ENCODE measurements around the gene MMP23B. TPM values are rescaled to one million over a fixed set of nuclear protein-coding genes. Genes with fewer than 3 reads are reported as not detected.
A peak's percentile ranks its signal among the peaks of the same experiment; 100 is the strongest.
"Not testable (repeated sequence)": the region's sequence is repeated elsewhere in the genome, so short reads cannot be mapped to it uniquely, and the experiment has no call there.

The MMP23B gene
- total RNA-seq, 1 experiment from 2014 or later: not detected

DNA sequence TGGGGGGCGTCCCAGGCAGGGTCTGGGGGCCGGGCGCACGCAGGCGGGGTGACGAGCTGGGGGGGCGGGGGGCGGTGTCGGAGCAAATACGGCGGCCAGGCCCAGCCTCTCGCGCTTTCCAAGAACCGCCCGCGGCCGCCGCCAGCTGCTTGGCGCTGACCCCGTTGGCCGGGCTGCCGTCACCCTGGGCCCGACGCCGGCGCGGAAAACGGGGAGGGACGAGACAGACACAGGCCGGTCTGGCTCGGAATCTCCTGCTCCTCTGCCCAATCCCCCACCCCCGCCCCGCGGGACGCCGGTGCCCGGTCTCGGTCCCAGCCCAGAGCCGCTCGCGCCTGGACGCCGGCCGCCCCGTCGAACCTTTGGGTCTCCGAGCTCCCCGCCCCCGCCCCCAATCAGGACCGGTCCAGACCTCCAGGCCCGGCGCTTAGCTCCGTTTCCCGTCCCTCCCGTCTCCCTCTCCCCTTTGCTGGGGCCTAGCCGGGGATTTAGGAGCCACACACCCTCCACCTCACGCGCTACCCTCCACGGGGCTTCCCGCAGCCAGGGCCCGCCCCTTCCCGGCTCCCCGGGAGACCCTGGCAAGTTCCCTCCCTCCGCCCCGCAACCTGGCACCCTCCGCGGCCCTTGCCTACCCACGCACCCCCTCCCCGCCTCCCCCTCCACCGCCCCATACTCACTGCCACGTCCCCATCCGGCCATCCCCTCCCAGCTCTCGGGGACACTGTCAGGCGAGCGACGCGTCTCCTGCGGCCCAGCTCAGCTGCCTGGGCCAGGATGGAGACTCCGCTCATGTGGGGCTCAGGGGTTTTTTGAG, 800 bp upstream of the MMP23B start:
- no peak for DNase-seq (ENCODE audit: low spot score)

GRCh38 chr1:1633409-1633808, 1.4 kb downstream of the MMP23B start:
- not testable (repeated sequence) for DNase-seq (ENCODE audit: low spot score)

- not testable (repeated sequence) for DNase-seq (ENCODE audit: low spot score)
These were observed 2.6 kb downstream of the MMP23B start for GRCh38 chr1:1634613-1635012.

- not testable (repeated sequence) for DNase-seq (ENCODE audit: low spot score)
These were observed 4.9 kb downstream of the MMP23B start for GRCh38 chr1:1636621-1637478.

DNA sequence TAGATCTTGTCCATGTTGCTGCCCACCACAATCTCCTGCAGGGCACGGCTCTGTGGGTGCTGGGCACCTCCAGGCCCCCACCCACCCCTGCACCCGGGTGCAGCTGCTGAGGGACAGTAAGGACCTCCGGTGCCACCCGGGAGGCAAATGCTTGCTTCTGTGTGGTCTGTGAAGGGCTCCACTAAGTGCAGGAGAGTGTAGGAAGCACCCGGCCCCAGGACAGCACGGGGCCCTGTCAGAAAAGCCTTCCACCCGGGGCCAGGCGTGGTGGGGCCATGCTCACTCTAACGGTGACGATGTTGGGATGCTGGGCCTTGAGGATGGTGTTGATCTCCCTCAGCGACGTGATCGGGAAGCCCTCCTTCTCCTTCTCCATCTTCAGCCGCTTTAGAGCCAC, 5.5 kb downstream of the MMP23B start:
- DNase-seq (ENCODE audit: low spot score): not testable (repeated sequence)

GRCh38 chr1:1638528-1638927, 6.6 kb downstream of the MMP23B start:
- DNase-seq (ENCODE audit: low spot score): not testable (repeated sequence)

- DNase-seq (ENCODE audit: low spot score): not testable (repeated sequence)
These were observed 7.4 kb downstream of the MMP23B start for GRCh38 chr1:1639368-1639767.

DNA sequence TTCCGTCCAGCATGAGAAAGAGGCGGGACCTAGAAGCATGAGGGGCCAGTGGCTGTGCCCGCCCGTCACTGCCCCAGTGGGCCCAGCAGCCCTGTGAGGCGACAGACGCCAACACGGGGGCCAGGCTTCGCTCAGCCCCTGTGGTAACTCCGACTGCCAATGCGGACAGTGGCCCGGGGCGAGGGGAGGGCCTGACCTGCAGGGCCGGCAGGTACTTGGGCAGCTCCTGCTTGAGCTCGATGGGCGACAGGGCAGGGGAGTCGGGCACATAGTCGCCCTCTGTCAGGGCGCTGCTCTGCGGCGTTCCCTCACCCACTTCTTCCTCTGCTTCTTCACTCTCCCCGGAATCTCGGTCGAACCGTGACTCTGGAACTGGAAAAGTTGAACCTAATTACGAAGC, 8.1 kb downstream of the MMP23B start:
- DNase-seq (ENCODE audit: low spot score): not testable (repeated sequence)

DNA sequence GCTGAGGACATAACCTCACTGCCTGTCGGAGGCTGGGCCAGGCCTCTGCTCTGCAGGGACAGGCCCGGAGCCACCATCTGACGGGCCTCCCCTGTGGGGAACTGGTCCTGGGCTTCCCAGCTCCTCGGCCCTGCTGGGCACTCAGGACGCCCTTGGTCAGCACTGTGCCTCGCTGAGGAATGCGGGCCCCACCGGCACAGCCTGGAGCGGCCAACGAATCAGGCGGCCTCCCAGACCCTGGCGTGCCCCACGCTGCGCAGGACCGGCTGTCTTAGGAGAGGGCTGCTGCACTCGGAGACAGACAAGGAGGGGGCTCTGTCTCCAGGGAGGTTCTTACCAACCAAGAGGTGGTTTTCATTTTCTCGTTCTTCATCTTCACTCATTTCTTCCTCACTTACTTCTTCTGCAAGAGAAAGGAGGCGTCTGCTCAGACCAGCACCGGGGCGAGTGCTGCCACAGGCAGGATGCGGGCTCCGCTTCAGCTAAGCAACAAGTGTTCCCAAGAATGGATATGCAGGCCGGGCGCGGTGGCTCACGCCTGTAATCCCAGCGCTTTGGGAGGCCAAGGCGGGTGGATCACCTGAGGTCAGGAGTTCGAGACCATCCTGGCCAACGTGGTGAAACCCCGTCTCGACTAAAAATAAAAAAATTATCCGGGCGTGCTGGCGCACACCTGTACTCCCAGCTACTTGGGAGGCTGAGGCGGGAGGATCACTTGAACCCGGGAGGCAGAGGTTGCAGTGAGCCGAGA, 8.9 kb downstream of the MMP23B start:
- not testable (repeated sequence) for DNase-seq (ENCODE audit: low spot score)

- not testable (repeated sequence) for DNase-seq (ENCODE audit: low spot score)
These were observed 14.4 kb downstream of the MMP23B start for GRCh38 chr1:1646326-1646725.

- not testable (repeated sequence) for DNase-seq (ENCODE audit: low spot score)
These were observed 15.7 kb downstream of the MMP23B start for GRCh38 chr1:1647567-1648241.

DNA sequence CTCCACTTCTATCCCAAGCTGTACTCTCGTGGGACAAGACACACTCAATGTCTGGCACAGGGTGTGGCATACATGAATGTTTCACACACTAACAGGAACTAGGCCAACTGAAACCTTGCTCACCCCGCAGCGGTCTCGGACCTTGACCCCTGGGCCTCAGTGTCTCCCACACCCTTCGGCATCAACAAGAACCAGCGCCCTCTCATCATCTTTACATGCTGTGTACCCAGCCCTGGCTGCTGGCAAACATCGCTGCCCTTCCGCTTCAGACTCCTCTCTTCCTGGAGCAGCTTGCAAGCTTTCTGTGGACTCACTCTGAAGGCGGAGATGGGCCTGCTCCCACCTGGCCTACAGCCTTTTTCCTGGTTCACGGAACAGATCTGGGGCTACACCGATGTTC, 16.3 kb downstream of the MMP23B start:
- DNase-seq (ENCODE audit: low spot score): not testable (repeated sequence)

- peak; percentile 94 for DNase-seq (ENCODE audit: low spot score)
These were observed 26.9 kb downstream of the MMP23B start, which contains the start of gene CDK11B for GRCh38 chr1:1658583-1659549. TSS of gene CDK11B (minus strand) at chr1:1659004. CDS start at chr1:1657485, 1,519 bp downstream.

- not testable (repeated sequence) for DNase-seq (ENCODE audit: low spot score)
These were observed 30.4 kb downstream of the MMP23B start for GRCh38 chr1:1662392-1662791.

DNA sequence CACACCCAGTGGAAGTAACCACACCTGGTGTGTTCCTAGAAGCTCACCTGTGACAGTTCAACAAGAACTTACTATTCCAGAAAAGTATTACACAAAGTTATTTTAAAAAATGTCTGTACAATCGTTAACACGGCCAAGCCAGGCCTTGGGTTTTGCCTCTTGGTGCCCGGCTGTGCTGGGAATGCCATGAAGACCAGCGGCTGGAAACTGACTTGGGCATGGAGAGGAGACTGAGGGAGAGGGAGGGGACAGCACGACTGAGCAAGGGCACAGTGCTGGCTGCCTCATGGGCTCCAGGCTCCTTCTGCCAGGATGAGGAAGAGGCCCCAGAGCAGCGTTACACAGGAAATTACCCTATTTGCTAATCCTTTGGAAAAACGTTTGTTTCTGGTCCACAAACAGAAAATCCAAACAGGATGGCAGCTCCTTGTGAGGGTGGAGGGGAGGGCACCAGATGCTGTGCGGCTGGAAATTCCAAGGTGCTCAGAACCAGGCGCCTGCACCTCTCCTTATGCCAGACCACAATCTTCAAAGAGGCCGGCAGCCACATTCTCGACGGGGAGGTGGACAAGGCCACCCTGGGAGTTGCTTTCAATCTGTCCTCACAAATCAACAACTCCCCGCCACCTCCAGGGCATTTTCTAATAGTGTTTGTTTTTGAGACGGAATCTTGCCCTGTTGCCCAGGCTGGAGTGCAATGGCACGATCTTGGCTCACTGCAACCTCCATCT, 31.0 kb downstream of the MMP23B start:
- DNase-seq (ENCODE audit: low spot score): peak; percentile 81

GRCh38 chr1:1664318-1664717, 32.3 kb downstream of the MMP23B start:
- not testable (repeated sequence) for DNase-seq (ENCODE audit: low spot score)

DNA sequence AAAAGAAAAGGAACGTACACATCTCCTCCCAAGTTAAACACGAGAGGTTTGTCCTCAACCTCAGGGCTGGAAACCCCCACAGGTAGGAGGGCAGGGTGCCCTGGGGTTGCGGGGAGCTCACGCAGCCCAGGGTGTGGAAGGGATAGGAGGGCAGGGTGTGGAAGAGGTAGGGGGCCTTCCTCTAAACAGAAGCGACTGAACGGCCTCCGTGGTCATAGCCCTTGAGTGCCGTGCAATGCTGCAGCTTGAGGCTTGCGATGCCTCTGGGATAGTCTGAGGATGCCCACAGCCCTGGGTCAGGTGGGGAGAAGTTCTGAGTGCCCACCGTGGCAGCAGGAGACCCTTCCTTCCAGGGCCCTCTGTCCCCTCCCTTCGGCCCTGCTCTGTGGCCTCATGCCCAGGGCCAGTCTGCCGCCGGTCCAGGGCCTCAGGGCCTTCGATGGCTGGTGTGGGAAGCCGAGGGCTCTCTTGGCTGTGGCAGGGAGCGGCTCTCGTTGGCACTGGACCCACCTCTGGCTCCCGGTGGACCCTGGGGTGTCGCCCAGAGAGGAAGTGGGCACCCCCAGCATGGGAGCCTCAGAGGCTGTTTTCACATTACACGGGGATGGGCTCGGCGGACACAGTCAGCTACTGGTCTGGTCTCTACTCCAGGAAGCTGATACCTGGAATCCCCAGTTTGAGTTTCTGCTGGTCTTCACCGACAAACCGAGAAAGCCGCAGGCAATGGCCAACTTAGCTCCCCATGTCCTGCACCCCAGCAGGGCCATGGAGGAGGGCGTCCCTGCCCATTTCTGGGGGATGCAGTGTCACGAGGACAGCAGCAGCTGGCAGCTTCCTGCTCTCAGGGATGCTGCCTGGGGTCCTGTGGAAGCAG, 33.2 kb downstream of the MMP23B start:
- DNase-seq (ENCODE audit: low spot score): no peak

DNA sequence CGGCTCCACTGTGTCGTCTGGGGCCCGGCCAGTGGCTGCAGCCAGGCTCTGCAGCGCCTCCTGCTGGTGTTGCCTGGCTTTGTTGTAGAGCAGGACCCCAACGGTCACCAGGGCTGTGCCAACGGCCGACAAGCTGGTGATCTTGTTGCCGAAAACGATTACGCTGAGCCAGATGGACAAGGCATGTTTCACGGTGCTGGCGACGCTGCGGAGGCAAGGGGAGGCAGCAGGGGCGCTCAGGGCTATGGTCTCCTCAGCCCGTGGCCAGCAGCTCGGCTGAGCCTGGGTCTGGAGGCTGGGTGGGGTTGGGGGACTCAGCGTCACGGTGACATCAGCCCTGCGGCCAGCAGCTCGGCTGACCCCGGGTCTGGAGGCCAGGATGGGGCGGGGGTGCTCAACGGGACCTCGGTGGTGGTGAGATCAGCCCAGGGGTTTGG, 33.9 kb downstream of the MMP23B start:
- no peak for DNase-seq (ENCODE audit: low spot score)

All from H4 (cell line).